ENCODE results near the gene MPHOSPH10. TPM values are rescaled to one million over a fixed set of nuclear protein-coding genes. Genes with fewer than 3 reads are reported as not detected.

MPHOSPH10 gene
- total RNA-seq, 4 donors from 2014 or later = 16.7 to 34.0 (median 24.7) TPM

- 89% methylated on average over 2 of the region's 2 CpGs for WGBS
- Histone ChIP-seq H3K36me3 (peaks cover 63% of the 10 kb centered on the region), H3K9me3 (no peaks in the 10 kb centered on the region)
These were observed 18.2 kb downstream of the MPHOSPH10 start for GRCh38 chr2:71148506-71149063.

GRCh38 chr2:71150082-71150816 lies 19.8 kb downstream of the MPHOSPH10 start:
- Histone ChIP-seq H3K9me3 (no peaks in the 10 kb centered on the region), H3K27me3 (no peaks in the 10 kb centered on the region), H3K27ac (no peak overlapping the region), H3K36me3 (peaks cover 47% of the 10 kb centered on the region), H3K4me3 (no peak overlapping the region), H3K4me1 (no peaks in the 10 kb centered on the region)
- DNase-seq (ENCODE audit: low spot score in 2 of 2) = no peak
- 56% methylated on average over 3 of the region's 3 CpGs for WGBS
- TF ChIP-seq POLR2AphosphoS5 (IDR thresholded peaks at IDR 0.05) = no peak
- no peak for TF ChIP-seq POLR2A (IDR thresholded peaks at IDR 0.05)
- no peak for TF ChIP-seq EP300 (IDR thresholded peaks at IDR 0.05)
- TF ChIP-seq CTCF (IDR thresholded peaks at IDR 0.05) = no peak

More at GRCh38 chr2:71148506-71149063, 18.2 kb downstream of the MPHOSPH10 start:
- Histone ChIP-seq H3K4me1 (no peaks in the 10 kb centered on the region), H3K27ac (no peak overlapping the region), H3K27me3 (no peaks in the 10 kb centered on the region), H3K4me3 (no peak overlapping the region)
- no peak for TF ChIP-seq CTCF (IDR thresholded peaks at IDR 0.05)
- TF ChIP-seq POLR2A (IDR thresholded peaks at IDR 0.05) = no peak
- no peak for TF ChIP-seq POLR2AphosphoS5 (IDR thresholded peaks at IDR 0.05)
- TF ChIP-seq EP300 (IDR thresholded peaks at IDR 0.05) = no peak
- DNase-seq (ENCODE audit: low spot score in 2 of 2) = no peak

- no peak for TF ChIP-seq CTCF (IDR thresholded peaks at IDR 0.05)
- no peak for TF ChIP-seq POLR2A (IDR thresholded peaks at IDR 0.05)
- TF ChIP-seq EP300 (IDR thresholded peaks at IDR 0.05) = no peak
- no peak for TF ChIP-seq POLR2AphosphoS5 (IDR thresholded peaks at IDR 0.05)
- 100% methylated on average over 1 of the region's 1 CpG for WGBS
These were observed 21.2 kb downstream of the MPHOSPH10 start for GRCh38 chr2:71151620-71152019.

GRCh38 chr2:71153585-71154224 lies 23.3 kb downstream of the MPHOSPH10 start:
- no peak for DNase-seq (ENCODE audit: low spot score in 2 of 2)
- H3K27ac ChIP-seq = no peak overlapping the region
- no peaks in the 10 kb centered on the region for H3K9me3 ChIP-seq
- TF ChIP-seq EP300 (IDR thresholded peaks at IDR 0.05) = no peak
- no peak for TF ChIP-seq POLR2A (IDR thresholded peaks at IDR 0.05)
- WGBS = 70% methylated on average over 11 of the region's 11 CpGs
- peaks cover 13% of the 10 kb centered on the region for H3K4me1 ChIP-seq
- H3K36me3 ChIP-seq = peaks cover 14% of the 10 kb centered on the region
- H3K4me3 ChIP-seq = no peak overlapping the region
- no peaks in the 10 kb centered on the region for H3K27me3 ChIP-seq

More at GRCh38 chr2:71151620-71152019, 21.2 kb downstream of the MPHOSPH10 start:
- no peak for DNase-seq (ENCODE audit: low spot score in 2 of 2)
- H3K27ac ChIP-seq = no peak overlapping the region
- no peaks in the 10 kb centered on the region for H3K27me3 ChIP-seq
- peaks cover 2% of the 10 kb centered on the region for H3K4me1 ChIP-seq
- H3K4me3 ChIP-seq = no peak overlapping the region
- H3K36me3 ChIP-seq = peaks cover 33% of the 10 kb centered on the region
- no peaks in the 10 kb centered on the region for H3K9me3 ChIP-seq

GRCh38 chr2:71154279-71154678 lies 23.8 kb downstream of the MPHOSPH10 start:
- H3K36me3 ChIP-seq = peaks cover 8% of the 10 kb centered on the region
- H3K9me3 ChIP-seq = no peaks in the 10 kb centered on the region
- peaks cover 13% of the 10 kb centered on the region for H3K4me1 ChIP-seq
- 78% methylated on average over 8 of the region's 8 CpGs for WGBS
- DNase-seq (ENCODE audit: low spot score in 2 of 2) = no peak
- no peaks in the 10 kb centered on the region for H3K27me3 ChIP-seq
- H3K27ac ChIP-seq = no peak overlapping the region
- no peak overlapping the region for H3K4me3 ChIP-seq
- TF ChIP-seq CTCF (IDR thresholded peaks at IDR 0.05) (no peak), POLR2A (IDR thresholded peaks at IDR 0.05) (no peak), POLR2AphosphoS5 (IDR thresholded peaks at IDR 0.05) (no peak), EP300 (IDR thresholded peaks at IDR 0.05) (no peak)
